A673 (cell line): ENCODE measurements around the gene CAB39. TPM values are rescaled to one million over a fixed set of nuclear protein-coding genes. Genes with fewer than 3 reads are reported as not detected.

ENCODE experiments used
- BruUV-seq: library from RNA; stranded (reverse); fragments of 400-500 nt; replicated peaks from 2 replicates; lab custom pipeline; 2021; lab: Mats Ljungman, UMichigan
- CTCF ChIA-PET: fragments of 300-600 bp; sonication (Branson Sonifier 250); formaldehyde crosslinking; loops from one replicate; lab custom pipeline; 2022; ENCODE audit warnings: antibody characterized with exemption; lab: Charles Lee
- POLR2A ChIA-PET: fragments of 300-600 bp; sonication (Branson Sonifier 250); formaldehyde crosslinking; loops from one replicate; lab custom pipeline; 2022; ENCODE audit warnings: antibody characterized with exemption; ENCODE audit not compliant: low non-redundant PET; lab: Charles Lee
- DNase-seq: peaks from one replicate; pipeline ENCODE4 v3.0.0-alpha.2; 2015; ENCODE audit warnings: low spot score
- H3K27ac ChIP-seq: fragments of 200-600 bp; sonication (generic); 2 replicates; pipeline ENCODE4 v1.5.1; 2016; ENCODE audit warnings: mixed run types, low read depth, mild to moderate bottlenecking, mixed read lengths, antibody characterized with exemption, low read length; ENCODE audit not compliant: poor library complexity, severe bottlenecking
- H3K27me3 ChIP-seq: fragments of 200-600 bp; sonication (generic); replicated peaks from 2 replicates; pipeline ENCODE4 v1.6.1; 2017; ENCODE audit warnings: mixed run types, low read depth, mild to moderate bottlenecking, mixed read lengths, antibody characterized with exemption, low read length; ENCODE audit not compliant: insufficient read depth, poor library complexity
- H3K36me3 ChIP-seq: fragments of 200-600 bp; sonication (generic); 2 replicates; pipeline ENCODE4 v1.6.1; 2016; ENCODE audit warnings: mixed run types, mild to moderate bottlenecking, mixed read lengths, antibody characterized with exemption, low read length; ENCODE audit not compliant: insufficient read depth, poor library complexity, severe bottlenecking
- H3K4me1 ChIP-seq: fragments of 200-600 bp; sonication (generic); 2 replicates; pipeline ENCODE4 v1.6.1; 2017; ENCODE audit warnings: mixed run types, mild to moderate bottlenecking, mixed read lengths, antibody characterized with exemption, low read length; ENCODE audit not compliant: insufficient read depth, poor library complexity, severe bottlenecking
- H3K4me3 ChIP-seq: fragments of 200-600 bp; sonication (generic); 2 replicates; pipeline ENCODE4 v1.5.1; 2016; ENCODE audit warnings: low read depth, mixed run types, mild to moderate bottlenecking, mixed read lengths, low read length; ENCODE audit not compliant: poor library complexity, severe bottlenecking
- H3K9me3 ChIP-seq: fragments of 200-600 bp; sonication (generic); 2 replicates; pipeline ENCODE4 v1.6.1; 2016; ENCODE audit warnings: mixed run types, low read depth, mild to moderate bottlenecking, mixed read lengths, antibody characterized with exemption, low read length; ENCODE audit not compliant: poor library complexity, severe bottlenecking
- EZH2 ChIP-seq: fragments of 200-600 bp; sonication (generic); IDR thresholded peaks from 2 replicates; pipeline ENCODE4 v1.6.1; 2017; ENCODE audit warnings: borderline replicate concordance, low read depth, mild to moderate bottlenecking, mixed read lengths, antibody characterized with exemption, low read length; ENCODE audit not compliant: poor library complexity, severe bottlenecking
- intact Hi-C: fragments of 100-400 bp; cut with micrococcal nuclease; formaldehyde crosslinking; loops from one replicate; pipeline ENCODE4 v1.10.0; 2022; ENCODE audit not compliant: unreplicated experiment
- total RNA-seq: library from RNA; stranded (reverse); gene quantifications from 2 replicates; pipeline ENCODE4 v1.2.3, GENCODE V29; 2021
- TF ChIP-seq, protein P1 (sequence below): fragments of 300-800, 200-600 bp; sonication (generic); conservative IDR thresholded peaks from 2 replicates; pipeline ENCODE4 v1.5.1; 2017; ENCODE audit warnings: low read depth, mild to moderate bottlenecking, antibody characterized with exemption, low read length, moderate library complexity, mixed read lengths

Gene CAB39
- total RNA-seq, 1 experiment from 2014 or later: 58.2 TPM

DNA sequence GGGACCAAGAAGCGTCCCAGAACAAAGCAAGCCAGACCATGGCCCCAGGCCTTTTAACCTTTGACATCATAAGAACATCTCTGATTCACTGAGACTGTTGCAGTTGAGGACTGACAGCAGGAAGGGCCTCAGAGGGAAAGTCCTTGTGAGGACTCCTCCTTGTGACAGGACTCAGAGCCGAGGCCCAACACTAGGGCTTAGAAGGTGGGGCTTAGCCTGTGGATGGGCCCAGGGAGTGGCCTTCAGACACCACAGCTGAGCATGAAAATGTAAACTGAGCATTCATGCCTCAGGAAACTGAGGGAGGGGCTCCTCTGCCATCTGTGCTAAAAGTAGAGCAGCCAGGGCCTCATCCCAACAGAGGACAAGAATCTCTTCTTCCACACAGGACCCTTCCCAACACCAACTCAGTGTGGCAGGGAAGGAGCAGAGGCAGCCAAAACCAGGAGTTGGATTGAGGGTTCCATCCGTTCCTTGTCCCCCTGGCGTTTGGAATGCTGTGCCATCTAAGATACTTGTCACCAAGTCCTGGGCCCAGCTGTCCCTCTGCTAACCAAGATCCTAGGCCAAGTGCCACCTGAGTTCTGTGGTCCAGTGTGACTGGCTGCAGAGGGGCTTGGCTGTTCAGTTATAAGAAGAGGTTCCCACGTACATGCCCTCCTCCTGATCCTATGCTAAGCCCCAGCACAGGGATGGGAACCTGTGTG lies 37.5 kb upstream of the CAB39 start:
- no peak for TF ChIP-seq EZH2
- TF ChIP-seq, protein P1, sequence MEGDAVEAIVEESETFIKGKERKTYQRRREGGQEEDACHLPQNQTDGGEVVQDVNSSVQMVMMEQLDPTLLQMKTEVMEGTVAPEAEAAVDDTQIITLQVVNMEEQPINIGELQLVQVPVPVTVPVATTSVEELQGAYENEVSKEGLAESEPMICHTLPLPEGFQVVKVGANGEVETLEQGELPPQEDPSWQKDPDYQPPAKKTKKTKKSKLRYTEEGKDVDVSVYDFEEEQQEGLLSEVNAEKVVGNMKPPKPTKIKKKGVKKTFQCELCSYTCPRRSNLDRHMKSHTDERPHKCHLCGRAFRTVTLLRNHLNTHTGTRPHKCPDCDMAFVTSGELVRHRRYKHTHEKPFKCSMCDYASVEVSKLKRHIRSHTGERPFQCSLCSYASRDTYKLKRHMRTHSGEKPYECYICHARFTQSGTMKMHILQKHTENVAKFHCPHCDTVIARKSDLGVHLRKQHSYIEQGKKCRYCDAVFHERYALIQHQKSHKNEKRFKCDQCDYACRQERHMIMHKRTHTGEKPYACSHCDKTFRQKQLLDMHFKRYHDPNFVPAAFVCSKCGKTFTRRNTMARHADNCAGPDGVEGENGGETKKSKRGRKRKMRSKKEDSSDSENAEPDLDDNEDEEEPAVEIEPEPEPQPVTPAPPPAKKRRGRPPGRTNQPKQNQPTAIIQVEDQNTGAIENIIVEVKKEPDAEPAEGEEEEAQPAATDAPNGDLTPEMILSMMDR: no peak
- intact Hi-C loops: no loop called here
- DNase-seq: no peak
- CTCF ChIA-PET: no interaction called here
- BruUV-seq: no TSS peak
- H3K27ac ChIP-seq: no peak overlapping the region
- no peaks in the 10 kb centered on the region for H3K9me3 ChIP-seq
- POLR2A ChIA-PET: no interaction called here
- no peak overlapping the region for H3K4me3 ChIP-seq
- H3K4me1 ChIP-seq: no peaks in the 10 kb centered on the region
- H3K36me3 ChIP-seq: no peaks in the 10 kb centered on the region
- no peaks in the 10 kb centered on the region for H3K27me3 ChIP-seq

DNA sequence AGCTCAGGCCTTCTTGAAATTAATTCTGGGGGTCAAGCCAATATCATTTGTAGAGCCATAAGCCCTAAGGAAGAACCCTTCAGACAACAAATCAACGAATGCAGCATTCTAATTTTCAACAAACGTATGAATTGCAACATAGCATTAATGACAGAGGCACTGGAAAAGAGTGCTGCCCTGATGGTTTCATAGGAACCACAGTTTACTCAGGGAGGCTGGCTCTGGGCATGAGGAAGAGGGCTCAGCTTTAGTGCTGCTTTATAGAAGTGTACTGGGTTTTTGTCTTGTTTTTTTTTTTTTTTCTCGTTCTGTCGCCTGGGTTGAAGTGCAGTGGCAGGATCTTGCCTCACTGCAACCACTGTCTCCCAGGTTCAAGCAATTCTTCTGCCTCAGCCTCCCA lies 36.1 kb upstream of the CAB39 start:
- BruUV-seq: no TSS peak
- Histone ChIP-seq H3K27me3 (no peaks in the 10 kb centered on the region), H3K36me3 (no peaks in the 10 kb centered on the region), H3K4me3 (no peak overlapping the region), H3K27ac (no peak overlapping the region), H3K4me1 (no peaks in the 10 kb centered on the region), H3K9me3 (no peaks in the 10 kb centered on the region)
- DNase-seq: no peak
- ChIA-PET CTCF (no interaction called here), POLR2A (no interaction called here)
- TF ChIP-seq, protein P1: no peak
- no peak for TF ChIP-seq EZH2
- intact Hi-C loops: no loop called here

DNA sequence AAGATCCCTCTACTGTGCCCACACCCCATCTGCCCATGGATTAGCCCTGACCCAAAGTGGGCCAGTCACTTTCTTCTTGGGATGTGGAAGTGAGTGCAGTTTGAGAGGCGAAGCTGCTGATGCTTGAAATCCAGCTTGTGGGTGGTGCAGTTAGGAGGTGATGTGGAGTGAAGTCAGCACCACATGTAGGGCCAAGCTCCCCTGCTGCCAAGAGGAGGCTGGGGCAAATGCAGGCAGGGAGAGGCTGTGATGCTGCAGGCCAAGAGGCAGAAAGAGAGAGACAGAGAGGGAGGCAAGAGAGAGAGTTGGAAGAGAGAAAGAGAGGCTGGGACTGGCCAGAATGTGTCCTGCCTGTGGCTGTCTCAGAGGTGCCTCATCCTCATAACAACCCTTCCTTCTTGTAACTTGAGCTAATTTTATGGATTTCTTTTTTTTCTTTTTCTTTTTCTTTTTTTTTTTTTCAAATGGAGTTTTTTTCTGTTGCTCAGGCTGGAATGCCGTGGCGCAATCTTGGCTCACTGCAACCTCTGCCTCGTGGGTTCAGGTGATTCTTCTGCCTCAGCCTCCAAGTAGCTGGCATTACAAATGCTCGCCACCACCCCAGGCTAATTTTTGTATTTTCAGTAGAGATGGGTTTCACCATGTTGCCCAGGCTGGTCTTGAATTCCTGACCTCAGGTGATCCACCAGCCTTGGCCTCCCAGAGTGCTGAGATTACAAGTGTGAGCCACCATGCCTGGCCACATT lies 35.3 kb upstream of the CAB39 start:
- Histone ChIP-seq H3K4me1 (no peaks in the 10 kb centered on the region), H3K36me3 (no peaks in the 10 kb centered on the region), H3K9me3 (no peaks in the 10 kb centered on the region), H3K4me3 (no peak overlapping the region), H3K27ac (no peak overlapping the region), H3K27me3 (no peaks in the 10 kb centered on the region)
- BruUV-seq: no TSS peak
- no peak for TF ChIP-seq EZH2
- TF ChIP-seq, protein P1: no peak
- ChIA-PET CTCF (no interaction called here), POLR2A (no interaction called here)
- intact Hi-C loops: no loop called here
- DNase-seq: no peak
